Measurements from ENCODE around the gene IPO5.
"Not testable (repeated sequence)": the region's sequence is repeated elsewhere in the genome, so short reads cannot be mapped to it uniquely, and the experiment has no call there.

The IPO5 gene

GRCh38 chr13:97946951-97947588 is 6.4 kb upstream of the IPO5 start:
- H3K4me3 ChIP-seq (ENCODE audit: low read depth, low read length) = no peak overlapping the region
- no peak for TF ChIP-seq CTCF (IDR thresholded peaks at IDR 0.05; ENCODE audit: control insufficient read depth, extremely low read depth, insufficient read depth)
- DNase-seq (ENCODE audit: low read depth) = no peak

GRCh38 chr13:97948041-97948440 is 5.4 kb upstream of the IPO5 start:
- H3K4me3 ChIP-seq (ENCODE audit: low read depth, low read length) = no peak overlapping the region
- TF ChIP-seq CTCF (IDR thresholded peaks at IDR 0.05; ENCODE audit: control insufficient read depth, extremely low read depth, insufficient read depth) = no peak
- no peak for DNase-seq (ENCODE audit: low read depth)

- H3K4me3 ChIP-seq (ENCODE audit: low read depth, low read length); DNase-seq (ENCODE audit: low read depth): not testable (repeated sequence)
These were observed 4.2 kb upstream of the IPO5 start for GRCh38 chr13:97949316-97949715.

- no peak for TF ChIP-seq CTCF (IDR thresholded peaks at IDR 0.05; ENCODE audit: control insufficient read depth, extremely low read depth, insufficient read depth)
- no peak for DNase-seq (ENCODE audit: low read depth)
- no peak overlapping the region for H3K4me3 ChIP-seq (ENCODE audit: low read depth, low read length)
These were observed 2.1 kb upstream of the IPO5 start for GRCh38 chr13:97951376-97951775.

DNA sequence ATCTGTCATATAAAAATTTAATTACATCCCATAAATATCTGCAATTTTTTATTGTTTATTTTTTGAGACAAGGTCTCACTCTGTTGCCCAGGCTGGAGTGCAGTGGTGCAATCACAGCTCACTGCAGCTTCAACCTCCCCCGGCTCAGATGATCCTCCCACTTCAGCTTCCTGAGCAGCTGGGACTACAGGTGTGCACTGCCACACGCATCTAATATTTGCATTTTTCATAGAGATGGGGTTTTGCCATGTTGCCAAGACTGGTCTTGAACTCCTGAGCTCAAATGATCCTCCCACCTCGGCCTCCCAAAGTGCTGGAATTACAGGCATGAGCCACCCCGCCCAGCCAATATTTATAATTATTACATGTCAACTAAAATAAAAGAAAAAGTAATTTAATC is 644 bp upstream of the IPO5 start:
- not testable (repeated sequence) for DNase-seq (ENCODE audit: low read depth)

DNA sequence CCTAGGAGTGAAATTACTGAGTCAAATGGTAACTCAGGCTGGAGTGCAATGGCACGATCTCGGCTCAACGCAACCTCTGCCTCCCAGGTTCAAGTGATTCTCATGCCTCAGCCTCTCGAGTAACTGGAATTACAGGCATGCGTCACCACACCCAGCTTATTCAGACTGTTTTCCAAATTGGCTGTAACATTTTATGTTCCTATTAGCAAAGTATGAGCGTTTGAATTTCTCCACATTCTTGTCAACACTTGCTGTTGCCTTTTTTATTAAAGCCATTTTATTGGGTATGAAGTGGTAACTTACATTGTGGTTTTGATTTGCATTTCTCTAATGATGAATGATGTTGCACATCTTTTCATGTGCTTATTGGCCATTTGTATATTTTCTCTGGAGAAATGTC is 7.9 kb downstream of the IPO5 start:
- DNase-seq (ENCODE audit: low read depth) = no peak
- TF ChIP-seq CTCF (IDR thresholded peaks at IDR 0.05; ENCODE audit: control insufficient read depth, extremely low read depth, insufficient read depth) = no peak
- H3K4me3 ChIP-seq (ENCODE audit: low read depth, low read length) = no peak overlapping the region

More for the DNA sequence above, 644 bp upstream of the IPO5 start:
- H3K4me3 ChIP-seq (ENCODE audit: low read depth, low read length) = not testable (repeated sequence)

- H3K4me3 ChIP-seq (ENCODE audit: low read depth, low read length) = no peak overlapping the region
- no peak for DNase-seq (ENCODE audit: low read depth)
- TF ChIP-seq CTCF (IDR thresholded peaks at IDR 0.05; ENCODE audit: control insufficient read depth, extremely low read depth, insufficient read depth) = no peak
These were observed 9.4 kb downstream of the IPO5 start for GRCh38 chr13:97962887-97963286.

DNA sequence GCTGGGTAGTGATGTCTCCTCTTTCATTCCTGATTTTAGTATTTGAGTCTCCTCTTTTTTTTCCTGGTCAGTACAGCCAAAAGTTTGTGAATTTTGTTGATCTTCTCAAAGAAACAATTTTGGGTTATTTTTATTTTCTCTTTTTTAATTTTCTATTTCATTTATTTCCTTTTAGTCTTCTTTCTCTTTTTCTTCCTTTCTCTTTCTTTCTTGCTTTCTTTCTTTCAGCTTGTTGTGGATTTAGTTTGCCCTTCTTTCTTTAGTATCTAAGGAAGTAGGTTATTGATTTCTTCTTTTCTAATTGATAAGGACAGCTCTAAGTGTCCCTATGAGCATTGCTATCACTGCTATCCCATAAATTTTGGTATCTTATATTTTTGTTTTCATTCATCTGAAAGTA is 13.8 kb downstream of the IPO5 start:
- TF ChIP-seq CTCF (IDR thresholded peaks at IDR 0.05; ENCODE audit: control insufficient read depth, extremely low read depth, insufficient read depth) = no peak
- no peak for DNase-seq (ENCODE audit: low read depth)
- H3K4me3 ChIP-seq (ENCODE audit: low read depth, low read length) = no peak overlapping the region
